Upper lobe of right lung (tissue), 1 donor: Measurements from ENCODE around the gene PPIC. TPM values are rescaled to one million over a fixed set of nuclear protein-coding genes. Genes with fewer than 3 reads are reported as not detected.
"Not testable (repeated sequence)": the region's sequence is repeated elsewhere in the genome, so short reads cannot be mapped to it uniquely, and the experiment has no call there.

Experiments
- ATAC-seq: fragments of 200-7000 bp; cut with Tn5 transposase; one replicate; pipeline ENCODE4 v1.9.1; 2020; ENCODE audit warnings: mild to moderate bottlenecking, moderate library complexity
- DNase-seq: peaks from one replicate; pipeline ENCODE4 v3.0.0-alpha.2; 2020
- H3K27ac ChIP-seq: fragments of 200-600 bp; one replicate; pipeline ENCODE4 v1.8.0; 2022
- H3K27me3 ChIP-seq: fragments of 200-600 bp; one replicate; pipeline ENCODE4 v1.8.0; 2022; ENCODE audit warnings: mild to moderate bottlenecking
- H3K36me3 ChIP-seq: fragments of 200-600 bp; one replicate; pipeline ENCODE4 v1.8.0; 2022
- H3K4me1 ChIP-seq: fragments of 200-600 bp; one replicate; pipeline ENCODE4 v1.8.0; 2022
- H3K4me3 ChIP-seq: fragments of 200-600 bp; one replicate; pipeline ENCODE4 v1.8.0; 2022; ENCODE audit warnings: mild to moderate bottlenecking
- H3K9me3 ChIP-seq: fragments of 200-600 bp; one replicate; pipeline ENCODE4 v1.8.0; 2022
- CTCF ChIP-seq: fragments of 200-600 bp; IDR thresholded peaks from one replicate; pipeline ENCODE4 v1.8.0; 2022; ENCODE audit warnings: antibody characterized with exemption
- intact Hi-C: fragments of 100-400 bp; cut with DNase I; formaldehyde crosslinking; loops from one replicate; pipeline ENCODE4 v1.11.0; 2022
- total RNA-seq: library from RNA; stranded (reverse); fragmentation: NEBNext Ultra II Directional; extraction: Animal tissue kit (Norgen Biotek cat#: 25700); gene quantifications from one replicate; pipeline ENCODE4 v1.2.1, GENCODE V29; 2021
- donor health status: DM: no; HTN: yes; CAD: no; lungs with severe emphysema.

The PPIC gene
- total RNA-seq, 1 donor from 2014 or later = 43.0 TPM

DNA sequence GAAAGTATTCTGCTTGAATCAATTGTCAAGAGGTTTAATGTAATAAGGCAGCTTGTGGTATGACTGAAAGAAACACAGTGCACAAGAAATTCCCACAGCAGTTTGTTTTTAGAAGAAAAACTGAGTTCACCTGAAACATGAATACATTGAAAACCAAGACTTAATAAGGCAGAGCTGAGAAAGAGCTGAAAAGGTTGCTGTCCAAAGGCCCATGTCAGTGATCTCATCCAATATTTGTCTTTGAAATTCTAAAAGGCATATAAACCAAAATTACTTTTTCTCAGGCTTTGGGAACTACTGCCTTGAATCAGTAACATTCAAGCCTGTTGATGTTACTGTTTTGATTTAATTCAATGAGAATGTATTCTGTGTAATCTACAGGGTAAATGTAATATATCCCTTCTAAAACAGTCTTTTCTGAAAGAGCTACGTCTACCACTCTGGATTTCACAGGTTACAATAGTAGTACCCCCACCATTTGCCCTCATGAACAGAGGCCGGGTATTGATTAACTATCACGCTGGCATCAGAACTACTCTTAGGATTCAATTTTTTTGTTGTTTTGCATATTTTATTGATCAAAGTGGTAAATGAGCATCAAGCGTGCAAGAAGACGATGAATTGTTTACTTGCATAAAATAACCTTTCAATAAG is 57.8 kb downstream of the PPIC start:
- DNase-seq = no peak
- intact Hi-C loops = no loop called here
- Histone ChIP-seq H3K36me3 (no peaks in the 10 kb centered on the region), H3K27me3 (no peaks in the 10 kb centered on the region), H3K4me3 (no peak overlapping the region), H3K4me1 (no peaks in the 10 kb centered on the region), H3K27ac (no peak overlapping the region), H3K9me3 (no peaks in the 10 kb centered on the region)
- ATAC-seq = no peak
- TF ChIP-seq CTCF = no peak

DNA sequence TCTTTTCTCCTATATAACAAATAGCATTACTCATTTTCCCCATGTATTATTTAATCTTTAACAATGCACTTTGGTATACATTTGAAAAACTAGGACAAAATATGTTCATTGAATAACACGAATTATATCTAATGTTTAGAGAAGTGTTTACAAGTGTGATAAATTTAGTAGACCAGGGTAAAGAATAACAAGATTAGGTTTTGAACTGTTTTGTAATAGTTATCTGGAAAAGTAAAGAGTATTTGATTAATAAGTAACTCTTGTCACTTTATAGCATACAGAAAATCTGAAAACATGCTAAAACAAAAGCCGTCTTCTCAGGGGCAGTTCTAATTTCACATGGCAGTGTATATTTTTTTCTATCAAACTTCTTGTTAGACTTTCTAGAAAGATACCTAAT is 58.5 kb downstream of the PPIC start:
- ATAC-seq (no peak), DNase-seq (no peak)
- TF ChIP-seq CTCF = no peak
- Histone ChIP-seq H3K4me1 (no peaks in the 10 kb centered on the region), H3K9me3 (no peaks in the 10 kb centered on the region), H3K27ac (no peak overlapping the region), H3K36me3 (no peaks in the 10 kb centered on the region), H3K4me3 (no peak overlapping the region), H3K27me3 (no peaks in the 10 kb centered on the region)
- intact Hi-C loops = no loop called here

DNA sequence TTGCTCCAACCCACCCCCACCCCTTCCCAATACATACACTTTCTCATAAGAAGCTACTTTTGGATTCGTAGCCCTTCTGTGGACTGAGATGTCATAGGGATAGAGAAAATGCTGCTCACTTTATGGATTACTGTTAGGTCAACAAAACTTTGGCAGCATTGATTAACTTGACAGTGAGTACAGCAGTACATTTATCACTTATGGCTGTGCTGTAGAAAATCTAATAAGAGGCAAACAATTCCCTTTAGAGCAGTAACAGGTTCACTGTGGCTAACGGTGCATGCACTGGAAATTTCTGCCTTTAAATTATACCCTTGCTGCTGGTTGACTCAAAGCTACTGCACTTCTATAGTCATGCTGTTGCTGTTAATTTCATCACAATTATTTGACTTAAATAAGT is 59.2 kb downstream of the PPIC start:
- intact Hi-C loops = no loop called here
- no peaks in the 10 kb centered on the region for H3K4me1 ChIP-seq

GRCh38 chr5:122974251-122974650 is 62.3 kb downstream of the PPIC start:
- ATAC-seq, intact Hi-C loops, DNase-seq, H3K36me3 ChIP-seq, H3K27ac ChIP-seq, H3K27me3 ChIP-seq, H3K4me1 ChIP-seq, H3K9me3 ChIP-seq, H3K4me3 ChIP-seq: not testable (repeated sequence)

More for the DNA sequence above, 59.2 kb downstream of the PPIC start:
- Histone ChIP-seq H3K9me3 (no peaks in the 10 kb centered on the region), H3K36me3 (no peaks in the 10 kb centered on the region), H3K27ac (no peak overlapping the region), H3K4me3 (no peak overlapping the region), H3K27me3 (no peaks in the 10 kb centered on the region)
- TF ChIP-seq CTCF = no peak
- no peak for ATAC-seq
- DNase-seq = no peak

DNA sequence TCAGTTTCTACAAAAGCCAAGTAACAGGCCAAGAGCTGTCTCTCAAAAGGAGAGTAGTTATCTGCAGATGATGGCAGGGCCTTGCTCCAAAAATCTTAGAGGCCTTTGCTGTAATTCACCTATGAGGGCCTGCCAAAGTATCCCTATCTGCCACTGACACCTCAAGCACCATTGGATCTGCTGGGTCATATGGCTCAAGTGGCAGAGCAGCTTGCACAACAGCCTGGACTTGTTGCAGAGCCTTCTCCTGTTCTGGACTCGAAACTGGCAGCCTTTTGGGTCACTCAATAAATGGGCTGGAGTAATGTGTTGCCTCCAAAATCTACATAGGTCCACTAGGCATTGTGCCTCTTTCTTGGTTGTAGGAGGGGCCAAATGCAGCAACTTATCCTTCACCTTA is 62.8 kb downstream of the PPIC start:
- DNase-seq, H3K36me3 ChIP-seq, intact Hi-C loops, ATAC-seq, H3K27ac ChIP-seq, H3K4me1 ChIP-seq, H3K9me3 ChIP-seq, H3K27me3 ChIP-seq, H3K4me3 ChIP-seq: not testable (repeated sequence)

Other genes with a start within 250 kb of the PPIC start
- gene SNX24, start 191.1 kb downstream of the PPIC start, total RNA-seq = 30.2 TPM
- gene PRDM6, start 52.5 kb upstream of the PPIC start, total RNA-seq = 8.9 TPM